HG03175 (cell line): ENCODE data around the gene CIC.
A peak's percentile ranks its signal among the peaks of the same experiment; 100 is the strongest.

ENCODE experiments used
- ATAC-seq: cut with Tn5 transposase; IDR thresholded peaks from one replicate; pipeline ENCODE4 v1.9.1; 2021; ENCODE audit warnings: mild to moderate bottlenecking, moderate library complexity; ENCODE audit not compliant: unreplicated experiment

CIC gene

GRCh38 chr19:42306646-42307045 is 37.6 kb downstream of the CIC start:
- no peak for ATAC-seq

- ATAC-seq: no peak
Observed at GRCh38 chr19:42309686-42310085, 40.6 kb downstream of the CIC start.

- ATAC-seq: no peak
Observed at GRCh38 chr19:42311657-42312056, 42.6 kb downstream of the CIC start.

- ATAC-seq: no peak
Observed at GRCh38 chr19:42312370-42312769, 43.3 kb downstream of the CIC start.

GRCh38 chr19:42313096-42313839 is 44.2 kb downstream of the CIC start, which contains the start of gene TMEM145:
TMEM145 (plus strand) TSS chr19:42313309; CDS start chr19:42313377, 68 bp downstream.
- no peak for ATAC-seq

GRCh38 chr19:42313840-42314755 is 45.0 kb downstream of the CIC start:
- ATAC-seq: no peak

GRCh38 chr19:42315024-42315423 is 46.0 kb downstream of the CIC start:
- ATAC-seq: no peak

GRCh38 chr19:42316223-42317211 is 47.5 kb downstream of the CIC start:
- ATAC-seq: no peak

- ATAC-seq: no peak
Observed at GRCh38 chr19:42317535-42317934, 48.5 kb downstream of the CIC start.

- ATAC-seq: no peak
Observed at GRCh38 chr19:42322305-42322704, 53.3 kb downstream of the CIC start.

GRCh38 chr19:42323473-42323851 is 54.4 kb downstream of the CIC start:
- ATAC-seq: no peak

GRCh38 chr19:42323852-42324654 is 55.0 kb downstream of the CIC start:
- ATAC-seq: no peak

- no peak for ATAC-seq
Observed at GRCh38 chr19:42324655-42325307, 55.7 kb downstream of the CIC start.

- peak; percentile 91 for ATAC-seq
Observed at GRCh38 chr19:42325308-42325895, 56.4 kb downstream of the CIC start, which contains the start of gene MEGF8. MEGF8 (plus strand) TSS chr19:42325635; CDS start chr19:42326244, 609 bp downstream.

- ATAC-seq: peak; percentile 13
Observed at GRCh38 chr19:42325896-42326771, 57.1 kb downstream of the CIC start.

- ATAC-seq: no peak
Observed at GRCh38 chr19:42326969-42327368, 57.9 kb downstream of the CIC start.

- ATAC-seq: no peak
Observed at GRCh38 chr19:42327381-42327780, 58.3 kb downstream of the CIC start.

- ATAC-seq: no peak
Observed at GRCh38 chr19:42328106-42328505, 59.1 kb downstream of the CIC start.
